WERI-Rb-1 (cell line): Measurements from ENCODE around the gene DTWD2.

Source experiments
- DNase-seq: peaks from one replicate; pipeline ENCODE4 v3.0.0-alpha.2; 2020
- H3K27ac ChIP-seq: fragments of 250-450 bp; sonication (Bioruptor Pico); 2 replicates; pipeline ENCODE4 v1.5.1; 2020; ENCODE audit warnings: mild to moderate bottlenecking, moderate library complexity
- H3K27me3 ChIP-seq: fragments of 250-450 bp; sonication (Bioruptor Pico); 2 replicates; pipeline ENCODE4 v1.5.1; 2021; ENCODE audit warnings: mild to moderate bottlenecking, low read depth, moderate library complexity; ENCODE audit not compliant: insufficient read depth, severe bottlenecking
- H3K36me3 ChIP-seq: fragments of 250-450 bp; sonication (Bioruptor Pico); 2 replicates; pipeline ENCODE4 v1.5.1; 2020; ENCODE audit warnings: mild to moderate bottlenecking, moderate library complexity
- H3K4me3 ChIP-seq: 2 replicates; pipeline ENCODE4 v1.5.1; 2011; ENCODE audit warnings: low read depth, mild to moderate bottlenecking, control low read depth, low read length
- H3K9me3 ChIP-seq: fragments of 250-450 bp; sonication (Bioruptor Pico); 2 replicates; pipeline ENCODE4 v1.5.1; 2021; ENCODE audit warnings: mild to moderate bottlenecking, moderate library complexity; ENCODE audit not compliant: severe bottlenecking
- TF ChIP-seq, protein P1 (sequence below): IDR thresholded peaks from 2 replicates; pipeline ENCODE4 v1.5.1; 2011; ENCODE audit warnings: low read depth, mild to moderate bottlenecking, control low read depth, inconsistent platforms, low read length

Gene DTWD2

DNA sequence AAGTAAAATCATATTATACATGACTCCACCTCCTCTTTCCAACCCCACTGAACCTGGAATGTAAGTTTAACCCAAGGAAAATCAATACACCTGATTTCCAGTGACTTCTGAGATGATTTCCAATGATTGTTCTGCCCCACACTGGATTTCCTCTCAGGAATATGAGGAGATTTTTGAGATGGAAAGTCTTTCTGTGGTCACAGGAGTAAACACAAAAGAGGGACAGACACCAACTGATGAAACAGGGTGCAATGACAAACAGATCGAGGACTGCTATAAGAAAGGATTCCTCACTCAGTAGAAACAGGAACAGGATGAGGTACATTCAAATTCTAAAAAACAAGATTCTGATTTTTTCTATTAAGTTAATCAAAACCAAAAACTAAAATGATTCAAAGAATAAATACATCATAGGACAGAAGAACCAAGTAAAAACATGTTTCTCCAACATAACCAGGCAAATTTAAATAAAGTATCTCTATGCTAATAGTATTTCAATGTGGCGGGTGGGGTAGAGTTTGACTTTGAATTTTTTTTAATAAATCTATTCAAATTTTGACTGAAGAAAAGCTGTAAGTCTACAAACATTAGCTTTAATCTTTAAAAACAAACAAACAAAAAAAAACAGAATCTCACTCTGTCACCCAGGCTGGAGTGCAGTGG lies 42.1 kb downstream of the DTWD2 start:
- no peak for DNase-seq

DNA sequence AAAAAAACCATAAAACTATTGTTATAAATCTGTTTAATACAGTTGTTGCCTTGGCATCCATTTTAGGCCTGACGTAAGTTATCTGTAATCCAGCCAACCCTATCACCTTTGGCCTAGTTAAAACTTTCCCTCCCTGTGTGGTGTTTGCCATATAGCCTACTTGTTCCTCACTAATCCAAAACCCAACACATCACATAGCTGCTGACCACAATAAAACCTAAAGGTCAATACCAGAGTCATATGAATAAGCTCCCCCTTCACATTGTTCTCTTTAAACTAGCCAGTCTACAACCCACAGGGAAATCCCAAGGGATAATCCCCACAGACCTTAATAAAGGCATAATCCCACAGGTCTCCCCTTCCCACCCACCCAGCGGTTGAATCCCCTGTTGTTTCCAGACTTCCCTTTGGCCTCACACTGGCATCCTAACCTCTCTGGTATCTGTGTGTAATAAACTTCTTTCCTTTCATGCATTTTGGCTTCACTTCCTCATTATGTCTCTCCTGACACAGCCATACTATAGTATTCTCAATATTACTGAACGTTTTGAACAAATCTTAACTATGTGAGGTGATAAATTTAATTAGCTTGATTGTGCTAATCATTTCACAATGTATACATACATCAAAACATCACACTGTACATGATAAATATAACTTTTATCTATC lies 50.8 kb downstream of the DTWD2 start:
- H3K4me3 ChIP-seq = no peak overlapping the region
- no peaks in the 10 kb centered on the region for H3K27me3 ChIP-seq
- no peaks in the 10 kb centered on the region for H3K9me3 ChIP-seq
- TF ChIP-seq, protein P1, sequence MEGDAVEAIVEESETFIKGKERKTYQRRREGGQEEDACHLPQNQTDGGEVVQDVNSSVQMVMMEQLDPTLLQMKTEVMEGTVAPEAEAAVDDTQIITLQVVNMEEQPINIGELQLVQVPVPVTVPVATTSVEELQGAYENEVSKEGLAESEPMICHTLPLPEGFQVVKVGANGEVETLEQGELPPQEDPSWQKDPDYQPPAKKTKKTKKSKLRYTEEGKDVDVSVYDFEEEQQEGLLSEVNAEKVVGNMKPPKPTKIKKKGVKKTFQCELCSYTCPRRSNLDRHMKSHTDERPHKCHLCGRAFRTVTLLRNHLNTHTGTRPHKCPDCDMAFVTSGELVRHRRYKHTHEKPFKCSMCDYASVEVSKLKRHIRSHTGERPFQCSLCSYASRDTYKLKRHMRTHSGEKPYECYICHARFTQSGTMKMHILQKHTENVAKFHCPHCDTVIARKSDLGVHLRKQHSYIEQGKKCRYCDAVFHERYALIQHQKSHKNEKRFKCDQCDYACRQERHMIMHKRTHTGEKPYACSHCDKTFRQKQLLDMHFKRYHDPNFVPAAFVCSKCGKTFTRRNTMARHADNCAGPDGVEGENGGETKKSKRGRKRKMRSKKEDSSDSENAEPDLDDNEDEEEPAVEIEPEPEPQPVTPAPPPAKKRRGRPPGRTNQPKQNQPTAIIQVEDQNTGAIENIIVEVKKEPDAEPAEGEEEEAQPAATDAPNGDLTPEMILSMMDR = no peak
- no peaks in the 10 kb centered on the region for H3K36me3 ChIP-seq
- no peak for DNase-seq
- H3K27ac ChIP-seq = no peak overlapping the region

More for the DNA sequence above, 42.1 kb downstream of the DTWD2 start:
- Histone ChIP-seq H3K27me3 (no peaks in the 10 kb centered on the region), H3K4me3 (no peak overlapping the region), H3K9me3 (no peaks in the 10 kb centered on the region), H3K27ac (no peak overlapping the region), H3K36me3 (no peaks in the 10 kb centered on the region)
- TF ChIP-seq, protein P1 = no peak

DNA sequence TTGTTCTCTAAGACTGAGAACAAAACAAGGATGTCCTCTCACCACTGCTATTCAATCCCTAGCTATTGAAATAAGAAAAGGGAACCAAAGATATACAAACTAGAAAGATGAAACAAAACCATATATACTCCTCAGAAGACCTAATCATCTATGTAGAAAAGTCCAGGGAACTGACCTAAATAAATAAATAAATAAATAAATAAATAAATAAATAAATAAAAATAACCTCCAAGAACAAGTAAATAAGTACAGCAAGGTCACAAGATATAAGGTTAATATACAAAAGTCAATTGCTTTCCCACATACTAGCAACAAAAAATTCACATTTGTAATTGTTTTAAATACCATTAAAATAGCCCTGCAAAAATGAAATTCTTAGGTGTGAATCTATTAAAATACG lies 54.6 kb downstream of the DTWD2 start:
- Histone ChIP-seq H3K9me3 (no peaks in the 10 kb centered on the region), H3K27ac (no peak overlapping the region), H3K4me3 (no peak overlapping the region), H3K36me3 (no peaks in the 10 kb centered on the region), H3K27me3 (no peaks in the 10 kb centered on the region)
- TF ChIP-seq, protein P1 = no peak
- DNase-seq = no peak

DNA sequence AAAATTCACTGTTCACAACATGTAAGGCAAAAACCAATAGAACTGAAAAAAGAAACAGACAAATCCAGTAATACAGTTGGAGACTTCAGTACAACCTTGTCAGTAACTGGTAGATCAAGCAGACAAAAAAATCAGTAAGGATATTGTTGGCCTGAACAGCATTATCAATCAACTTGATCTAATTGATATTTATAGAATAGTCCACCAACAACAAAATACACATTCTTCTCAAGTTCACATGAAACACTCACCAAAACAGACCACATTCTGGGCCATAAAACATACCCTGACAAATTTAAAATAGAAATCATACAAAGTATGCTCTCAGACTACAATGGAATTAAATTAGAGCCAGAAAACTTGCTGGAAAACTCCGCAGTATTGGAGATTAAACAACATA lies 56.8 kb downstream of the DTWD2 start:
- DNase-seq = no peak
- Histone ChIP-seq H3K27ac (no peak overlapping the region), H3K27me3 (no peaks in the 10 kb centered on the region), H3K36me3 (no peaks in the 10 kb centered on the region), H3K4me3 (no peak overlapping the region), H3K9me3 (no peaks in the 10 kb centered on the region)
- TF ChIP-seq, protein P1 = no peak

DNA sequence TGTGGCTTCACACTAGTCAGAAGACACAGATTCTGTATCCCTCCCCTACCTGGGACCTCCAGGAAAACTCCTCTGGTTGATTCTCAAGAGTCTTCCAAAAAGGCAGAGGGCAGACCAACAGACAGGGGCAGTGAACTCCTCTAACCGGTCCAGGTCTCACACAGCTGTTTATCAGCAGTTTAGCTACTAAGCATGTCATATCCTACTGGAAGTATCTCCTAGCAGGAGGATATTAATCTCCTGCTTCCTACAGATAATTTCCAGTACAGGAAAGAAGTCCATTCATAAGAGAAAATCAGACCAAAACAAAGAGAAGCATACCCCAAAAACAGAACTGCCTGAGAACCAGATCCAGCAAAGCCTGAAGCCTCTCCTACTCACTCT lies 64.3 kb downstream of the DTWD2 start:
- Histone ChIP-seq H3K4me3 (no peak overlapping the region), H3K27me3 (no peaks in the 10 kb centered on the region), H3K36me3 (no peaks in the 10 kb centered on the region), H3K9me3 (no peaks in the 10 kb centered on the region), H3K27ac (no peak overlapping the region)
- TF ChIP-seq, protein P1 = no peak
- no peak for DNase-seq
